Breast epithelium (tissue), 3 donors: ENCODE results near the gene PPP1CC.

Experiments used
- POLR2A ChIP-seq: fragments of 450-650 bp; IDR thresholded peaks from one replicate; pipeline ENCODE4 v1.6.1; 2016; ENCODE audit warnings: antibody characterized with exemption, mild to moderate bottlenecking, moderate library complexity
- POLR2AphosphoS5 ChIP-seq, 3 donors: sonication (generic); formaldehyde crosslinking; IDR thresholded peaks; one replicate each; pipeline ENCODE4 v1.6.1; 2017; ENCODE audit warnings: antibody characterized with exemption in 3 of 3
- TF ChIP-seq, protein P1 (sequence below), 3 donors: fragments of 450-650 bp; IDR thresholded peaks; one replicate each; pipeline ENCODE4 v1.5.1; 2016 to 2017; ENCODE audit warnings: antibody characterized with exemption in 3 of 3, mild to moderate bottlenecking in 3 of 3, moderate library complexity in 3 of 3

DNA sequence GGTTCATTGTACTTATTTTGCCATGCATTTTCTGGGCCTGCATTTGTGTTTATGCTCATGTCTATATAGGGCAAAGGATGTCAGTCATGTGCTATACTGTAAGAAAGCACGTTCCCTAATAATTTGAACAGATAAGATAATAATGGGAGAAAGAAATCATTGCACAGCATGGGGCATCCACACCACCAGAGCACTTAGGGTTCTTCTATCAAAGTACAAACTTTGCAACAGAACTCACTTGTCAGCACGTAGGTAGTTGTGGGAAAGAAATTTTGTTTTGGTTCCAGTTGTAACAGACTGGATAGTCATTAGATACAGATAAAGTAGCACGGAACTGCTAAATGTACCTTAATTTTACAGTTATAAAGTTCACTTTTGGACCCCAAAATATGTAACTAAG is 10.1 kb downstream of the PPP1CC start:
- TF ChIP-seq, protein P1, sequence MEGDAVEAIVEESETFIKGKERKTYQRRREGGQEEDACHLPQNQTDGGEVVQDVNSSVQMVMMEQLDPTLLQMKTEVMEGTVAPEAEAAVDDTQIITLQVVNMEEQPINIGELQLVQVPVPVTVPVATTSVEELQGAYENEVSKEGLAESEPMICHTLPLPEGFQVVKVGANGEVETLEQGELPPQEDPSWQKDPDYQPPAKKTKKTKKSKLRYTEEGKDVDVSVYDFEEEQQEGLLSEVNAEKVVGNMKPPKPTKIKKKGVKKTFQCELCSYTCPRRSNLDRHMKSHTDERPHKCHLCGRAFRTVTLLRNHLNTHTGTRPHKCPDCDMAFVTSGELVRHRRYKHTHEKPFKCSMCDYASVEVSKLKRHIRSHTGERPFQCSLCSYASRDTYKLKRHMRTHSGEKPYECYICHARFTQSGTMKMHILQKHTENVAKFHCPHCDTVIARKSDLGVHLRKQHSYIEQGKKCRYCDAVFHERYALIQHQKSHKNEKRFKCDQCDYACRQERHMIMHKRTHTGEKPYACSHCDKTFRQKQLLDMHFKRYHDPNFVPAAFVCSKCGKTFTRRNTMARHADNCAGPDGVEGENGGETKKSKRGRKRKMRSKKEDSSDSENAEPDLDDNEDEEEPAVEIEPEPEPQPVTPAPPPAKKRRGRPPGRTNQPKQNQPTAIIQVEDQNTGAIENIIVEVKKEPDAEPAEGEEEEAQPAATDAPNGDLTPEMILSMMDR (IDR thresholded peaks at IDR 0.05), result no peak
- TF ChIP-seq POLR2A (no peak), POLR2AphosphoS5 (IDR thresholded peaks at IDR 0.05) (no peak)
